H9 (cell line): ENCODE results near the gene FADD. TPM values are rescaled to one million over a fixed set of nuclear protein-coding genes. Genes with fewer than 3 reads are reported as not detected.

Experiments
- DNase-seq: peaks from one replicate; pipeline ENCODE4 v3.0.0-alpha.2; 2017
- H2AFZ ChIP-seq: one replicate; pipeline ENCODE4 v1.6.1; 2013; ENCODE audit warnings: mild to moderate bottlenecking, low read length, control low read depth, moderate library complexity
- H2AK5ac ChIP-seq: 2 replicates; pipeline ENCODE4 v1.6.1; 2013; ENCODE audit warnings: low read length, control low read depth, mixed read lengths; ENCODE audit not compliant: insufficient read length
- H2BK120ac ChIP-seq: one replicate; pipeline ENCODE4 v1.6.1; 2013; ENCODE audit warnings: low read depth, mild to moderate bottlenecking, low read length, control low read depth, inconsistent platforms; ENCODE audit not compliant: poor library complexity, severe bottlenecking
- H2BK12ac ChIP-seq: 2 replicates; pipeline ENCODE4 v1.6.1; 2013; ENCODE audit warnings: low read length, control low read depth, mixed read lengths, low read depth; ENCODE audit not compliant: insufficient read length
- H2BK15ac ChIP-seq: 2 replicates; pipeline ENCODE4 v1.6.1; 2013; ENCODE audit warnings: low read depth, low read length, control low read depth
- H2BK20ac ChIP-seq: one replicate; pipeline ENCODE4 v1.6.1; 2013; ENCODE audit warnings: low read depth, mild to moderate bottlenecking, low read length, control low read depth, inconsistent platforms; ENCODE audit not compliant: poor library complexity, severe bottlenecking
- H2BK5ac ChIP-seq: 2 replicates; pipeline ENCODE4 v1.6.1; 2013; ENCODE audit warnings: low read length, control low read depth, mixed read lengths; ENCODE audit not compliant: insufficient read length
- H3K14ac ChIP-seq: 2 replicates; pipeline ENCODE4 v1.6.1; 2013; ENCODE audit warnings: low read length, control low read depth; ENCODE audit not compliant: insufficient read depth
- H3K18ac ChIP-seq: 2 replicates; pipeline ENCODE4 v1.6.1; 2013; ENCODE audit warnings: low read depth, mild to moderate bottlenecking, mixed read lengths, low read length, control low read depth; ENCODE audit not compliant: insufficient read length
- H3K23ac ChIP-seq: 2 replicates; pipeline ENCODE4 v1.6.1; 2013; ENCODE audit warnings: low read length, control low read depth, mixed read lengths, low read depth; ENCODE audit not compliant: insufficient read length
- H3K23me2 ChIP-seq: 2 replicates; pipeline ENCODE4 v1.6.1; 2013; ENCODE audit warnings: low read depth, mild to moderate bottlenecking, mixed read lengths, low read length, control low read depth; ENCODE audit not compliant: insufficient read length, poor library complexity, severe bottlenecking
- H3K27ac ChIP-seq: 2 replicates; pipeline ENCODE4 v1.5.1; 2013; ENCODE audit warnings: low read length, control low read depth, mixed read lengths, low read depth; ENCODE audit not compliant: insufficient read length
- H3K27me3 ChIP-seq: 2 replicates; pipeline ENCODE4 v1.6.1; 2013; ENCODE audit warnings: low read length, control low read depth, inconsistent platforms; ENCODE audit not compliant: insufficient read depth
- H3K4ac ChIP-seq: 2 replicates; pipeline ENCODE4 v1.6.1; 2013; ENCODE audit warnings: low read depth, mild to moderate bottlenecking, control low read depth, inconsistent platforms, low read length, moderate library complexity
- H3K4me1 ChIP-seq: 2 replicates; pipeline ENCODE4 v1.6.1; 2013; ENCODE audit warnings: low read length, control low read depth, inconsistent platforms; ENCODE audit not compliant: insufficient read depth
- H3K4me2 ChIP-seq: 2 replicates; pipeline ENCODE4 v1.6.1; 2013; ENCODE audit warnings: low read length, control low read depth, mixed read lengths; ENCODE audit not compliant: insufficient read length, insufficient read depth
- H3K56ac ChIP-seq: 2 replicates; pipeline ENCODE4 v1.6.1; 2013; ENCODE audit warnings: low read depth, mild to moderate bottlenecking, mixed read lengths, low read length, control low read depth; ENCODE audit not compliant: insufficient read length
- H3K79me1 ChIP-seq: 2 replicates; pipeline ENCODE4 v1.6.1; 2013; ENCODE audit warnings: low read depth, mild to moderate bottlenecking, moderate library complexity, low read length, control low read depth, inconsistent platforms; ENCODE audit not compliant: insufficient read depth, poor library complexity, severe bottlenecking
- H3K79me2 ChIP-seq: 2 replicates; pipeline ENCODE4 v1.6.1; 2013; ENCODE audit warnings: low read length, control low read depth, inconsistent platforms; ENCODE audit not compliant: insufficient read depth
- H3K9ac ChIP-seq: 2 replicates; pipeline ENCODE4 v1.6.1; 2013; ENCODE audit warnings: low read length, control low read depth, mixed read lengths; ENCODE audit not compliant: insufficient read length; ENCODE audit errors: extremely low read depth
- H3K9me3 ChIP-seq: one replicate; pipeline ENCODE4 v1.6.1; 2013; ENCODE audit warnings: low read depth, low read length, inconsistent platforms; ENCODE audit not compliant: control insufficient read depth
- H3T11ph ChIP-seq: one replicate; pipeline ENCODE4 v1.6.1; 2013; ENCODE audit warnings: mild to moderate bottlenecking, low read length, control low read depth, inconsistent platforms
- H4K20me1 ChIP-seq: one replicate; pipeline ENCODE4 v1.6.1; 2013; ENCODE audit not compliant: control insufficient read depth, insufficient read length, insufficient read depth
- H4K5ac ChIP-seq: 2 replicates; pipeline ENCODE4 v1.6.1; 2013; ENCODE audit warnings: low read depth, mild to moderate bottlenecking, mixed read lengths, low read length, control low read depth; ENCODE audit not compliant: insufficient read length
- H4K8ac ChIP-seq: replicated peaks from 2 replicates; pipeline ENCODE4 v1.6.1; 2013; ENCODE audit warnings: low read length, control low read depth, mixed read lengths, low read depth; ENCODE audit not compliant: insufficient read length
- H4K91ac ChIP-seq: 2 replicates; pipeline ENCODE4 v1.6.1; 2013; ENCODE audit warnings: low read depth, mild to moderate bottlenecking, moderate library complexity, mixed read lengths, low read length, control low read depth; ENCODE audit not compliant: insufficient read length
- H3K27ac Mint-ChIP-seq, 3 experiments: 2 replicates in 2 of 3; 3 replicates in 1 of 3; pipeline ENCODE4 v1.8.0; 2020 to 2021; ENCODE audit warnings: mixed read lengths in 3 of 3, mild to moderate bottlenecking in 1 of 3, moderate library complexity in 1 of 3
- H3K27me3 Mint-ChIP-seq: 2 replicates; pipeline ENCODE4 v1.8.0; 2021; ENCODE audit warnings: low read depth, mild to moderate bottlenecking, moderate library complexity, mixed read lengths
- H3K36me3 Mint-ChIP-seq, 3 experiments: 2 replicates in 2 of 3; 3 replicates in 1 of 3; pipeline ENCODE4 v1.8.0; 2020 to 2021; ENCODE audit warnings: low read depth in 3 of 3, mixed read lengths in 3 of 3; ENCODE audit not compliant: insufficient read depth in 1 of 3
- H3K4me1 Mint-ChIP-seq, 2 experiments: 2 replicates each; pipeline ENCODE4 v1.8.0; 2020; ENCODE audit warnings: mixed read lengths in 2 of 2
- H3K4me3 Mint-ChIP-seq, 2 experiments: 2 replicates in 1 of 2; 3 replicates in 1 of 2; pipeline ENCODE4 v1.8.0; 2020 to 2021; ENCODE audit warnings: mild to moderate bottlenecking in 2 of 2, mixed read lengths in 2 of 2, moderate library complexity in 1 of 2
- H3K9me3 Mint-ChIP-seq, 2 experiments: 2 replicates in 1 of 2; 3 replicates in 1 of 2; pipeline ENCODE4 v1.8.0; 2020; ENCODE audit warnings: mild to moderate bottlenecking in 2 of 2, mixed read lengths in 2 of 2, moderate library complexity in 1 of 2
- CTCF ChIP-seq: fragments of 200-600 bp; sonication (generic); conservative IDR thresholded peaks from 3 replicates; pipeline ENCODE4 v1.8.0; 2021; ENCODE audit warnings: antibody characterized with exemption, mild to moderate bottlenecking
- WGBS: extraction: QIAGEN DNeasy Blood & Tissue Kit; methylation state at CpG from one replicate; pipeline ENCODE4 v1.1.7; 2013; ENCODE audit warnings: missing lambda C conversion rate, low lambda C conversion rate, mixed read lengths; ENCODE audit not compliant: insufficient read length; ENCODE audit errors: extremely low coverage; 5-methylcytosine and 5-hydroxymethylcytosine counted together
- total RNA-seq: library from RNA; stranded (reverse); gene quantifications from 2 replicates; pipeline ENCODE4 v1.2.1, GENCODE V29; 2021

The FADD gene
- total RNA-seq, 1 experiment from 2014 or later, result 51.1 TPM

- WGBS, result no CpG with 5 or more reads among the region's 14 CpGs
- no peaks in the 10 kb centered on the region for H3K9me3 Mint-ChIP-seq
These were observed 47.7 kb upstream of the FADD start for GRCh38 chr11:70155386-70155785.

More at GRCh38 chr11:70155386-70155785, 47.7 kb upstream of the FADD start:
- H3K23ac ChIP-seq, result no peak overlapping the region
- H2AK5ac ChIP-seq, result no peak overlapping the region
- no peak overlapping the region for H3K9ac ChIP-seq
- no peaks in the 10 kb centered on the region for H3K79me2 ChIP-seq
- H3K4me2 ChIP-seq, result no peak overlapping the region
- Mint-ChIP-seq H3K27ac (no peak overlapping the region), H3K4me3 (no peak overlapping the region), H3K27me3 (peaks cover 8% of the 10 kb centered on the region), H3K4me1 (peaks cover 0 to 19% of the 10 kb centered on the region in 2 experiments; a peak in 3 of 4 replicates), H3K36me3 (no peaks in the 10 kb centered on the region)
- H3K18ac ChIP-seq, result no peak overlapping the region
- no peak for DNase-seq
- no peak for TF ChIP-seq CTCF
- H4K91ac ChIP-seq, result no peak overlapping the region
- H3T11ph ChIP-seq, result no peak overlapping the region
- no peak overlapping the region for H3K27ac ChIP-seq
- no peak overlapping the region for H3K56ac ChIP-seq
- H2BK20ac ChIP-seq, result no peak overlapping the region
- H2BK12ac ChIP-seq, result no peak overlapping the region
- H3K9me3 ChIP-seq, result no peaks in the 10 kb centered on the region
- no peaks in the 10 kb centered on the region for H4K20me1 ChIP-seq
- no peaks in the 10 kb centered on the region for H3K23me2 ChIP-seq
- H3K4me1 ChIP-seq, result no peaks in the 10 kb centered on the region
- no peak overlapping the region for H4K8ac ChIP-seq
- H2BK5ac ChIP-seq, result no peak overlapping the region
- no peaks in the 10 kb centered on the region for H3K27me3 ChIP-seq
- no peak overlapping the region for H4K5ac ChIP-seq
- no peak overlapping the region for H2BK120ac ChIP-seq
- no peaks in the 10 kb centered on the region for H3K79me1 ChIP-seq
- H2AFZ ChIP-seq, result no peak overlapping the region
- H3K4ac ChIP-seq, result no peak overlapping the region
- no peak overlapping the region for H2BK15ac ChIP-seq
- H3K14ac ChIP-seq, result no peak overlapping the region
